Transverse colon (tissue), 3 donors: ENCODE measurements around the gene OR6K6.

Experiments used
- CTCF ChIP-seq, 5 experiments: fragments of 200-600 bp in 3 of 5; fragments of 450-650 bp in 2 of 5; sonication (generic) in 3 of 5; IDR thresholded peaks; 1 replicate in 2 of 5; 2 replicates in 3 of 5; pipeline ENCODE4 v1.5.1; 2016 to 2017; ENCODE audit warnings: antibody characterized with exemption in 5 of 5, inconsistent platforms in 3 of 5, mild to moderate bottlenecking in 2 of 5, moderate library complexity in 1 of 5
- EP300 ChIP-seq: sonication (generic); formaldehyde crosslinking; IDR thresholded peaks from one replicate; pipeline ENCODE4 v1.6.1; 2017; ENCODE audit warnings: antibody characterized with exemption, low read depth

GRCh38 chr1:158793604-158794003 is 39.1 kb downstream of the OR6K6 start:
- TF ChIP-seq CTCF (IDR thresholded peaks at IDR 0.05) (no peak), EP300 (no peak)
